ENCODE measurements around the gene CHRNA9.
"Not testable (repeated sequence)": the region's sequence is repeated elsewhere in the genome, so short reads cannot be mapped to it uniquely, and the experiment has no call there.

The CHRNA9 gene, protein sequence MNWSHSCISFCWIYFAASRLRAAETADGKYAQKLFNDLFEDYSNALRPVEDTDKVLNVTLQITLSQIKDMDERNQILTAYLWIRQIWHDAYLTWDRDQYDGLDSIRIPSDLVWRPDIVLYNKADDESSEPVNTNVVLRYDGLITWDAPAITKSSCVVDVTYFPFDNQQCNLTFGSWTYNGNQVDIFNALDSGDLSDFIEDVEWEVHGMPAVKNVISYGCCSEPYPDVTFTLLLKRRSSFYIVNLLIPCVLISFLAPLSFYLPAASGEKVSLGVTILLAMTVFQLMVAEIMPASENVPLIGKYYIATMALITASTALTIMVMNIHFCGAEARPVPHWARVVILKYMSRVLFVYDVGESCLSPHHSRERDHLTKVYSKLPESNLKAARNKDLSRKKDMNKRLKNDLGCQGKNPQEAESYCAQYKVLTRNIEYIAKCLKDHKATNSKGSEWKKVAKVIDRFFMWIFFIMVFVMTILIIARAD

DNA sequence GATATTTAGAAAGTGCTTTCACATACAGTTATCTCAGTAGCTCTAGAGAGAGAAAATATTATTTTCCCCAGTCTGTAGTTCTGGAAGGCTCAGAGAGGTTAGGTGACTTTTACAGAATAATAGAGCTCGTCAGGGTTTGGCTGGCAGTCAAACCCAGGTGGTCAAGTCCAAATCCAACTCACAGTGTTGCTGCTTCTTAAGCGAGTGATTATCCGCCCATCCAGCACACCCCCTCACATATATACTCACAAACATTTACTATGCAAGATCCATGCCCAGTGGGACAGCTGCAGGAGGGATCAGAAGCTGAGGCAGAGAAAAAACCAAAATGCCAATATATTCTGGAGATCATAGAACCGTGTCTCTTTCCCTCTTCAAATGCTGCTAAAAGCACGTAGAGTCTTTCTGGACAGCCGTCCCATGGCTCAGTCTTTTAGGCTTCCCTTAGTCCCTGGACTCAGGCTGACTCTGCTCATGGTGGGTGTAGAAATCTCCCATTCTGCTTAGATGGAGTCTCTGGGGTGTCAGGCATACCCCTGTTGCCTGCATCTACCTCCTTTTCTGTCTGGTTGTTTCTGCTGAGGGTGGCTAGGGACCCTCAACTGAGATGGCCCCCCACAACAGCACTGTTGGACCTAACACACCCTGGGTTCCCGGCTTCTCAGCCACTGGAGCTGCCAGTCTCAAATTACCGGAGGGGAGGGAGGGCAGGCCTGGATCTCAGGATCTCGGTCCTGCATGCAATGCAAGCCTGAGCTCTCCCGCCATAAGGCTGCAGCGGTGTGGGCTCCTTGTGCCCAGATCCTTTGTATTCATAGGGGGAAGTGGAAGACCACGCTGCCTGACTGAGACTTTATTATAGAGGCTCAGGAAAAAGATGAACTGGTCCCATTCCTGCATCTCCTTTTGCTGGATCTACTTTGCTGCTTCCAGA lies at the start of gene CHRNA9:
Gene CHRNA9 (plus strand): TSS at position 743 of the 934 bp plus-strand sequence. CDS start 135 bp downstream, at position 878.
- TF ChIP-seq, protein P1, sequence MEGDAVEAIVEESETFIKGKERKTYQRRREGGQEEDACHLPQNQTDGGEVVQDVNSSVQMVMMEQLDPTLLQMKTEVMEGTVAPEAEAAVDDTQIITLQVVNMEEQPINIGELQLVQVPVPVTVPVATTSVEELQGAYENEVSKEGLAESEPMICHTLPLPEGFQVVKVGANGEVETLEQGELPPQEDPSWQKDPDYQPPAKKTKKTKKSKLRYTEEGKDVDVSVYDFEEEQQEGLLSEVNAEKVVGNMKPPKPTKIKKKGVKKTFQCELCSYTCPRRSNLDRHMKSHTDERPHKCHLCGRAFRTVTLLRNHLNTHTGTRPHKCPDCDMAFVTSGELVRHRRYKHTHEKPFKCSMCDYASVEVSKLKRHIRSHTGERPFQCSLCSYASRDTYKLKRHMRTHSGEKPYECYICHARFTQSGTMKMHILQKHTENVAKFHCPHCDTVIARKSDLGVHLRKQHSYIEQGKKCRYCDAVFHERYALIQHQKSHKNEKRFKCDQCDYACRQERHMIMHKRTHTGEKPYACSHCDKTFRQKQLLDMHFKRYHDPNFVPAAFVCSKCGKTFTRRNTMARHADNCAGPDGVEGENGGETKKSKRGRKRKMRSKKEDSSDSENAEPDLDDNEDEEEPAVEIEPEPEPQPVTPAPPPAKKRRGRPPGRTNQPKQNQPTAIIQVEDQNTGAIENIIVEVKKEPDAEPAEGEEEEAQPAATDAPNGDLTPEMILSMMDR (IDR thresholded peaks at IDR 0.05; ENCODE audit: borderline replicate concordance, control extremely low read depth, extremely low read depth, insufficient read depth, missing control alignments) = no peak
- DNase-seq (ENCODE audit: low spot score) = no peak
- in situ Hi-C loops (cut with MboI; ENCODE audit: low sequenced_read_pairs, unreplicated experiment) = no loop called here

DNA sequence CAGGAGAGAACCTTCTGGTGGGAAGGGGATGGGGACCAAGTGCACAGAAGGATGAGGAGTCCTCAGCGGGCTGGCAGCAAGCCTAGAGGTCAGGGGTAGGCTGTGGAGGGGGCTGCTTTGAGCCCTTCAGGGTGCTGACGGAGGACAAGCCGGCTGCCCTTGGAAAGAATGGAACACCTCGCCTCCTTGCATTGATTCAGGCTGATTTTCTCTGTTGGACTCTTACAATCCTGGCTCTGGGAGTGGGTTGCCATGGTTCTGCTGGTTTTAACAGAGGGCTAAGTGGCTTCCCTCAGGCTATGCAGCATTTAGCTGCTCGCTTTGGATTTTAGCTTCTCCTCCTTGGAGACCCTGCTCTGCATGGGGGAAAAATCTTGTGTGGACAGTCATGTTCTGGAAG lies 49.4 kb upstream of the CHRNA9 start:
- TF ChIP-seq, protein P1 (IDR thresholded peaks at IDR 0.05; ENCODE audit: borderline replicate concordance, control extremely low read depth, extremely low read depth, insufficient read depth, missing control alignments) = no peak
- no peak for DNase-seq (ENCODE audit: low spot score)
- in situ Hi-C loops (cut with MboI; ENCODE audit: low sequenced_read_pairs, unreplicated experiment) = no loop called here

DNA sequence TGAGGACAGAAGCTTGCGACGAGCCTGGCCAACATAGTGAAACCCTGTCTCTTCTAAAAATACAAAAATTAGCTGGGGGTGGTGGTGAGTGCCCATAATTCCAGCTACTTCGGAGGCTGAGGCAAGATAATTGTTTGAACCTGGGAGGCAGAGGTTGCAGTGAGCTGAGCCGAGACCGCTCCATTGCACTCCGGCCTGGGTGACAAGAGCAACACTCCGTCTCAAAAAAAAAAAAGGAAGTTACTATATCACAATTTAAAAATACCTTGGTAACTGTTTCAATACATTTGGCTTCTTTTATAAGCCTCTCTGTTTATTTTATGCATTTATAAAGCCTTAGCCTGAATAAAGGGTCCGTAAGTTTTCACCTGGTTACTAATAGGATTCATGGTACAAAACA lies 46.6 kb upstream of the CHRNA9 start:
- TF ChIP-seq, protein P1 (IDR thresholded peaks at IDR 0.05; ENCODE audit: borderline replicate concordance, control extremely low read depth, extremely low read depth, insufficient read depth, missing control alignments) = no peak
- in situ Hi-C loops (cut with MboI; ENCODE audit: low sequenced_read_pairs, unreplicated experiment) = no loop called here
- DNase-seq (ENCODE audit: low spot score) = no peak

DNA sequence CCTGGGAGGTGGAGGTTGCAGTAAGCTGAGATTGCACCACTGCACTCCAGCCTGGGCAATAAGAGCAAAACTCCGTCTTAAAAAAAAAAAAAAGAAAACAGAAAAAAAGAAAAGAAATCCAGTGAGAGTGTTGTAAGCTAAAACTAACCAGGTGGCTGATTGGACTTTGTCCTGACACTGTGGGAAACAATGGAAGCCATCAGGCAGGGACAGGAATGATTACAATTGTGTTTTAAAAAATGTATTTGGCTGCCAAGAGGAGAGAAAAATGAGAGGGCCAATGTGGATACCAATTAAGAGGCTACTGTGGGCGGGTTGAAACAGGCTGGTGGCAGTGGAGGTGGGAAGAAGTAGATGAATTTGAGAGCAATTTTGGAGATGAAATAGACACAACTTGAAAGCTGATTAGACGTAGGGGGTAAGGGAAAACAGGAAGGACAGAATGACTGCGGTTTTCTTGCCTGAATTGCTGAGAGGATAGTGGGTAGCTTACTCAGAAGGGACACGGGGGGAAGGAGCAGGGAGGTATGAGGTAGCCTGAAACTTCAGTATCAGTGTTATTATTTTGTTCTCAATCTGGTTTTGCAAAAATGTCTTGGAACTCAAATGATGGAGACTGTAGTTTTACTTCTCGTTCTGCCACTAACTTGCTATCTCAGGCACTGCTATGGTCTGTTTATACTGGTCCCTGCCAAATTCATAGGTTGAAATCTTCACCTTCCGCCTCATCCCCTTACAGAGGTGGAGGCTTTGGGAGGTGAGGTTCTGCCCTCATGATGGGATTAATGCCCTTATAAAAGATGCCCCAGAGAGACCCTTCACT lies 45.6 kb upstream of the CHRNA9 start:
- TF ChIP-seq, protein P1 (IDR thresholded peaks at IDR 0.05; ENCODE audit: borderline replicate concordance, control extremely low read depth, extremely low read depth, insufficient read depth, missing control alignments) = no peak
- in situ Hi-C loops (cut with MboI; ENCODE audit: low sequenced_read_pairs, unreplicated experiment) = no loop called here
- DNase-seq (ENCODE audit: low spot score) = no peak

DNA sequence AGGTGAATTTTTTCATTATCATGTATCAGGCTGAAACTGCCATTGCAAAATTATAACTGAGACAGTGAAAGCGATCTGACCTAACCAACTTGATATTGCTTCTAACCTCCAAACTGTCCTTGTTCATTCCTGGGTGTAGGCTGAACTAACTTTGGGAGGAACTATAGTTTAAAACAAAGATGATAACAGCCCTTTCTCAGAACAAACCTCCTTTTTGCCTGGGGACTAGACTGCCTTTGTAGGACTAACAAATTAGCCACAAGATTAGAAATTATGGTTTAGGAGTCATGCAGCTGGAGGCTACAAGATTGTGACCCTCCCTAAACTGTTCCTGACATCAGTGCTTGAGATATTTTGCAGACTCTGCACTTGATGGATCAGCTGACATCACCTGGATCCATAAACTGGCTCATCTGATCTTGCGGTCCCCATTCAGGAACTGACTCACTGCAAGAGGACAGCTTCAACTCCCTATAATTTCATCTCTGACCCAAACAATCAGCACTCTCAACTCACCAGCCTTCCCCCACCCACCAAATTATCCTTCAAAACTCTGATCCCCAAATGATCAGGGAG lies 44.4 kb upstream of the CHRNA9 start:
- DNase-seq (ENCODE audit: low spot score); in situ Hi-C loops (cut with MboI; ENCODE audit: low sequenced_read_pairs, unreplicated experiment): not testable (repeated sequence)

DNA sequence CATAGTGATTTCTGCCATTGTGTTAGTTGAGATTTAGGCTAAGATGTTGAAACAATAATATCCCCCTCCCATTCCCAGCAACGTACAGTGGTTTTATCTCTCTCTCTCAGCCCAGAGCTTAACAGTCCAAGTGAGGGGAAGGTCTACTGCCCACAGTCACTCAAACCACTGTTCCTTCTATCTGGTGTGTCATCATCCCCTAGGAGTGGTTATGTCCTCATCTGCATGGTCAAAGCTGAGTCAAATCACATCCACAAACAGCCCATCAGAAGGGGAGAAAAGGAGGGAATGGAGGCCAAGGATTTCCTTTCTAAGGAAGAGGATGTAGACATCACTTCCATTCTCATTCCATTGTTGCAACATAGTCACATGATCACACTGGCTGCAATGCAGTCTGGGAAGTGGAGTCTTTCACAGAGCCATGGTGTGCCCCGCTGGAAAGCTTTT lies 42.8 kb upstream of the CHRNA9 start:
- DNase-seq (ENCODE audit: low spot score) = no peak
- TF ChIP-seq, protein P1 (IDR thresholded peaks at IDR 0.05; ENCODE audit: borderline replicate concordance, control extremely low read depth, extremely low read depth, insufficient read depth, missing control alignments) = no peak
- in situ Hi-C loops (cut with MboI; ENCODE audit: low sequenced_read_pairs, unreplicated experiment) = no loop called here
